ENCODE results near the gene ONECUT3. TPM values are rescaled to one million over a fixed set of nuclear protein-coding genes. Genes with fewer than 3 reads are reported as not detected.

ONECUT3 gene
- total RNA-seq, 2 donors from 2014 or later, result 0.42 TPM; not detected in 1

GRCh38 chr19:1819341-1820255 lies 66.3 kb downstream of the ONECUT3 start:
- H3K4me3 ChIP-seq, result no peak overlapping the region
- H3K27ac ChIP-seq, result no peak overlapping the region
- no peaks in the 10 kb centered on the region for H3K4me1 ChIP-seq (ENCODE audit: control insufficient read depth in 1 of 2, low read depth in 2 of 2)
- DNase-seq (ENCODE audit: low spot score), result no peak
- H3K9me3 ChIP-seq, result no peaks in the 10 kb centered on the region
- no peak for ATAC-seq (ENCODE audit: insufficient number of reproducible peaks, low FRiP score, low read depth)
- H3K27me3 ChIP-seq (replicated peaks; ENCODE audit: insufficient read depth), result no peaks in the 10 kb centered on the region
- H3K36me3 ChIP-seq, result peaks cover 70% of the 10 kb centered on the region
- TF ChIP-seq, protein P1, sequence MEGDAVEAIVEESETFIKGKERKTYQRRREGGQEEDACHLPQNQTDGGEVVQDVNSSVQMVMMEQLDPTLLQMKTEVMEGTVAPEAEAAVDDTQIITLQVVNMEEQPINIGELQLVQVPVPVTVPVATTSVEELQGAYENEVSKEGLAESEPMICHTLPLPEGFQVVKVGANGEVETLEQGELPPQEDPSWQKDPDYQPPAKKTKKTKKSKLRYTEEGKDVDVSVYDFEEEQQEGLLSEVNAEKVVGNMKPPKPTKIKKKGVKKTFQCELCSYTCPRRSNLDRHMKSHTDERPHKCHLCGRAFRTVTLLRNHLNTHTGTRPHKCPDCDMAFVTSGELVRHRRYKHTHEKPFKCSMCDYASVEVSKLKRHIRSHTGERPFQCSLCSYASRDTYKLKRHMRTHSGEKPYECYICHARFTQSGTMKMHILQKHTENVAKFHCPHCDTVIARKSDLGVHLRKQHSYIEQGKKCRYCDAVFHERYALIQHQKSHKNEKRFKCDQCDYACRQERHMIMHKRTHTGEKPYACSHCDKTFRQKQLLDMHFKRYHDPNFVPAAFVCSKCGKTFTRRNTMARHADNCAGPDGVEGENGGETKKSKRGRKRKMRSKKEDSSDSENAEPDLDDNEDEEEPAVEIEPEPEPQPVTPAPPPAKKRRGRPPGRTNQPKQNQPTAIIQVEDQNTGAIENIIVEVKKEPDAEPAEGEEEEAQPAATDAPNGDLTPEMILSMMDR (IDR thresholded peaks at IDR 0.05), result no peak

DNA sequence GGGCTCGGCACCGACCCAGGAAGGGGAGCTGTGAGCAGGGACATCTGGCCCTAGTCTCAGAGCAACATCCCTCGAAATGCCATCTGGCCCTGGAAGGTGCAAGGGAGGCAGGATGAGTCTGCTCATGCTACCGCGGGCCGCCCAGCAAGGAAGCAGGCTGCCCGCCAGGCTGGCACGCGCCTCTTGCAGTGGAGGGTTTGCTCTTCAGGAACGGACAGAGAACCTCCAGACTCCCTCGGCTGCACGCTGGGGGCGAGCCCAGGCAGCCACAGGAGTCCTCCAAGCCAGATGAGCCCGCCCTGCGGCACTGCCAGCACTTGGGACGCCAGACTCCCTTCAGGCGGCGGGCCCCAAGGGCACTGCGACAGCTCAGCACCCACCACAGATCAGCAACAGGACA lies 68.9 kb downstream of the ONECUT3 start:
- ATAC-seq (ENCODE audit: insufficient number of reproducible peaks, low FRiP score, low read depth) (no peak), DNase-seq (ENCODE audit: low spot score) (no peak)
- TF ChIP-seq, protein P1 (IDR thresholded peaks at IDR 0.05), result no peak
- Histone ChIP-seq H3K9me3 (no peaks in the 10 kb centered on the region), H3K36me3 (peaks cover 61% of the 10 kb centered on the region), H3K4me3 (no peak overlapping the region), H3K4me1 (ENCODE audit: control insufficient read depth in 1 of 2, low read depth in 2 of 2) (peaks cover 0 to 4% of the 10 kb centered on the region in 2 donors), H3K27me3 (replicated peaks; ENCODE audit: insufficient read depth) (no peaks in the 10 kb centered on the region), H3K27ac (no peak overlapping the region)

DNA sequence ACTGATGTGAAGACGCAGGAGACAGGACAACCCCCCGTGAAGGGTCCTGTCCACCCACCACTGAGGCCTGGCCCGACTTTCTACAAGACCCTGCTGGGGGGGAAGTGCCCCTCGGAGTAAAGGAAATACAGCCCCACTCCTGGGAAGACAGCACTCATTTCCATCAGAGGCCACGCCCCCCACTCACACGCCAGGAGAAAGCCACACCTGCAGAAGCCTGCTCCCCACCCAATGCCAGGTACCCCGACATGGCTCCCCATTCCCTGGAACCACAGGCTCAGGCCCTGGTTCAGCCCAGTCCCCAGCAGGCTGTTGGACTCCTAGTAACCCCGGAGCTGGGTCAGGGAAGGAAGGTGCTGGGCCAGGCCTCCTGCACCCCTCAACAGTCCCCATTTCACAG lies 69.7 kb downstream of the ONECUT3 start:
- Histone ChIP-seq H3K4me3 (no peak overlapping the region), H3K9me3 (no peaks in the 10 kb centered on the region), H3K27me3 (replicated peaks; ENCODE audit: insufficient read depth) (no peaks in the 10 kb centered on the region), H3K4me1 (ENCODE audit: control insufficient read depth in 1 of 2, low read depth in 2 of 2) (peaks cover 0 to 4% of the 10 kb centered on the region in 2 donors), H3K27ac (no peak overlapping the region), H3K36me3 (peaks cover 61% of the 10 kb centered on the region)
- TF ChIP-seq, protein P1 (IDR thresholded peaks at IDR 0.05), result no peak
- ATAC-seq (ENCODE audit: insufficient number of reproducible peaks, low FRiP score, low read depth) (no peak), DNase-seq (ENCODE audit: low spot score) (no peak)

DNA sequence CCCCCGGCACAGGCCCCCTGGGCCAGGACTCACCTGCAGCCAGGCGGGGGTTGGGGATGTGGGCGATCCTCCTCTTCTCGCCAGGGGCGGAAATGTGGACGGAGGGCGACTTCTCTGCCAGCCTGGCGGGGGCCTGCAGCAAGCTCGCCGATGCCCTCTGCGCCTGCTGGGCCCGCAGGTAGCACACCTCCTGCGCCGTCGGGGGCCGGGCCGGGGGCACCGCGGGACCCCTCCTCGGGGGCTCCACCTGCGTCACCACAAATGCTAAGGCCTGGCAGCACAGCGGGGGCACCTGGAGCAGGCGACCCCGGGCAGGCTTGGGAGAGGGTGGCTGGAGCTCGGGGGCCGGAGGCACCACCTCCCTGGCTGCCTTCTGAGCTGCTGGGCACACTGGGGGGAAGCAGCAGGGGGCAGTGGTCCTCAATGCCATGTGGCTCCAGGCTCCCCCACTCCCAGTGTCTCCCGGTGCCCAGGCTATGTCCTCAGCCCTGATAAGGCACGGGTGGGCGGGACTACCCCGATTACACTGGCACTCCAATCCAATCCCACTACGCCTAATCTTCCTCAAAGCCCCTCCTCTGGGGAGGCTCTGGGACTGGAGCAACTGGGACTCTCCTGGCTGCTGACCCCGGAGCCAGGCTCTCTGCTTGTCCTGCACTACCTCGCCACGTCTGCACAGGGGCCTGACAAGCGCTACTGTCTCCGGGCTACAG lies 70.4 kb downstream of the ONECUT3 start:
- no peak overlapping the region for H3K27ac ChIP-seq
- peaks cover 0 to 4% of the 10 kb centered on the region in 2 donors for H3K4me1 ChIP-seq (ENCODE audit: control insufficient read depth in 1 of 2, low read depth in 2 of 2)
- no peaks in the 10 kb centered on the region for H3K27me3 ChIP-seq (replicated peaks; ENCODE audit: insufficient read depth)
- TF ChIP-seq, protein P1 (IDR thresholded peaks at IDR 0.05), result no peak
- no peaks in the 10 kb centered on the region for H3K9me3 ChIP-seq
- no peak for ATAC-seq (ENCODE audit: insufficient number of reproducible peaks, low FRiP score, low read depth)
- H3K36me3 ChIP-seq, result peaks cover 59% of the 10 kb centered on the region
- no peak overlapping the region for H3K4me3 ChIP-seq
- DNase-seq (ENCODE audit: low spot score), result no peak

GRCh38 chr19:1824252-1824622 lies 70.9 kb downstream of the ONECUT3 start:
- DNase-seq (ENCODE audit: low spot score), result no peak
- Histone ChIP-seq H3K27ac (no peak overlapping the region), H3K9me3 (no peaks in the 10 kb centered on the region), H3K36me3 (peaks cover 55% of the 10 kb centered on the region), H3K4me1 (ENCODE audit: control insufficient read depth in 1 of 2, low read depth in 2 of 2) (peaks cover 0 to 4% of the 10 kb centered on the region in 2 donors), H3K27me3 (replicated peaks; ENCODE audit: insufficient read depth) (no peaks in the 10 kb centered on the region), H3K4me3 (no peak overlapping the region)
- TF ChIP-seq, protein P1 (IDR thresholded peaks at IDR 0.05), result no peak
- no peak for ATAC-seq (ENCODE audit: insufficient number of reproducible peaks, low FRiP score, low read depth)
